Ishikawa (cell line): ENCODE measurements around the gene PRKCD.

Experiments used
- EGR1 ChIP-seq: IDR thresholded peaks from 2 replicates; pipeline ENCODE4 v1.6.1; 2012
- FOXM1 ChIP-seq: IDR thresholded peaks from 2 replicates; pipeline ENCODE4 v1.6.1; 2012; ENCODE audit warnings: low read depth, borderline replicate concordance
- MAX ChIP-seq: IDR thresholded peaks from 2 replicates; pipeline ENCODE4 v1.6.1; 2012
- NFIC ChIP-seq: IDR thresholded peaks from 2 replicates; pipeline ENCODE4 v1.6.1; 2012
- TAF1 ChIP-seq: IDR thresholded peaks from 2 replicates; pipeline ENCODE4 v1.6.1; 2012; ENCODE audit warnings: low read depth, mild to moderate bottlenecking
- YY1 ChIP-seq: IDR thresholded peaks from 2 replicates; pipeline ENCODE4 v1.6.1; 2012; ENCODE audit warnings: low read depth

DNA sequence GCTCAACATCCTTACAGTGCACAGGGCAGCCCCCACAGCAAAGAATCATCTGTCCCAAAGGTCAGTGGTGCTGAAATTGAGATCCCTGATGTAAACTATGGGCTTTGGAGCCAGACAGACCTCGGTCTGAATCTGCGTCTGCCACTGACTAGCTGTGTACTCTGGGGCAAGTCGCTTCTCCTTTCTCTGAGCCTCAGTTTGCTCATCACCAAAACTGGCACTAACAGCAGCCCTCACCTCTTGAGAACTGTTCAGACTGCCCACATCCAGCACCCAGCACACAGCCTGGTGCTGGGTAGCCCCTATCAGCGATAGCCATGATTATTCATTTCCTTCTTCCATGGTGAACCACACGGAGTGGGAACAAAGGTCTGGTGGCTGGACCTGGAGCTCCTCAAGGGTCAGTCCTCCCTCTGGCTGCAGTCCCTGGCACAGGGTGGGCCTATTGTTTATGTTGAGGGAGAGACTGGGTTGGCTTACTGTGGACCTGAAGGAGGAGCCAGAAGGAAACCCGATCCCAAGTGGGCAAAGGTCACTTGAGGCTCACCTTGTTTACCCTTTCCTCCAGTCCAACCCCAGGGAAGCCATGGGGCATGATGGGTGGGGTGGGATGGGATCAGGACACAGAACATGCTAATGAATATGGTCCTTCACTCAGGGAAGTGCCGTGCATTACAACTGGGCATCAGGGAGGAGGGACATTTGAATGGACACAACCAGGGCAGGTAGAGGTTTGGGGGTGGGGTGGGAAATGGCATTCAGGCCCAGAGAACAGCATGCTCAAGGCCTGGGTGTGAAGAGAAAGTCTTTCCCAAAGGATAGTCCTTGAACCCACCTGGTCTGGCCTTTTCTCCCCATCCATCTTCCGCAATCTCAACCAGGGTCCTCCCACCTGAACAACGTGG lies 1.6 kb upstream of the PRKCD start:
- TF ChIP-seq NFIC: peak; percentile 82
- no peak for TF ChIP-seq EGR1
- TF ChIP-seq YY1: no peak
- no peak for TF ChIP-seq FOXM1
- TF ChIP-seq TAF1: no peak
- TF ChIP-seq MAX: 0 out of 2 replicates have a peak, but pooled peaks have one; percentile 15
